ENCODE measurements around the gene ZDHHC19. TPM values are rescaled to one million over a fixed set of nuclear protein-coding genes. Genes with fewer than 3 reads are reported as not detected.
A peak's percentile ranks its signal among the peaks of the same experiment; 100 is the strongest.

Gene ZDHHC19
- total RNA-seq, 6 donors from 2014 or later, result 1.4 to 3.1 TPM; not detected in 4

DNA sequence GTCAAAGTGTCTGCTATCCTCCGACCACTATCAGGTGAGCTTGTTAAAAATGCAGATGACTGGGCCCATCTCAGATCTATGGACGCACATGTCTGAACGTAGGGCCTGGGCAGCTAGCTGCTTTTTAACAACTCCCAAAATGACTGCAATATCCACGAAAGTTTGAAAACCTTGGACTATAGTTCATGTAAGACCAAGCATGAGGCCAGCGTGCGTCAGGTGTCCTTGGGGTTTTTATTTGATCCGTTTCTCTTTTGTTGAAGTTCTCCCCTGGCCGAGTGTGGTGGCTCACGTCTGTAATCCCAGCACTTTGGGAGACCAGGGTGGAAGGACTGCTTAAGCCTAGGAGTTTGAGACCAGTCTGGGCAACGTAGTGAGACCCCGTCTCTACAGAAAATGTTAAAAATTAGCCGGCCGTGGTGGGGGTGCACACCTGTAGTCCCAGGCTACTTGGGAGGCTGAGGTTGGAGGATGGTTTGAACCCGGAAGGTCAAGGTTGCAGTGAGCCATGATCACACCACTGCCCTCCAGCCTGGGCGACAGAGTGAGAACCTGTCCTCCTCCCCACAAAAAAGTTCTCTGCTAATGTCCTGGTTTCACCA, 14.7 kb upstream of the ZDHHC19 start:
- TF ChIP-seq POLR2AphosphoS5 (IDR thresholded peaks at IDR 0.05), result no peak
- TF ChIP-seq POLR2A (IDR thresholded peaks at IDR 0.05), result no peak
- TF ChIP-seq, protein P1, sequence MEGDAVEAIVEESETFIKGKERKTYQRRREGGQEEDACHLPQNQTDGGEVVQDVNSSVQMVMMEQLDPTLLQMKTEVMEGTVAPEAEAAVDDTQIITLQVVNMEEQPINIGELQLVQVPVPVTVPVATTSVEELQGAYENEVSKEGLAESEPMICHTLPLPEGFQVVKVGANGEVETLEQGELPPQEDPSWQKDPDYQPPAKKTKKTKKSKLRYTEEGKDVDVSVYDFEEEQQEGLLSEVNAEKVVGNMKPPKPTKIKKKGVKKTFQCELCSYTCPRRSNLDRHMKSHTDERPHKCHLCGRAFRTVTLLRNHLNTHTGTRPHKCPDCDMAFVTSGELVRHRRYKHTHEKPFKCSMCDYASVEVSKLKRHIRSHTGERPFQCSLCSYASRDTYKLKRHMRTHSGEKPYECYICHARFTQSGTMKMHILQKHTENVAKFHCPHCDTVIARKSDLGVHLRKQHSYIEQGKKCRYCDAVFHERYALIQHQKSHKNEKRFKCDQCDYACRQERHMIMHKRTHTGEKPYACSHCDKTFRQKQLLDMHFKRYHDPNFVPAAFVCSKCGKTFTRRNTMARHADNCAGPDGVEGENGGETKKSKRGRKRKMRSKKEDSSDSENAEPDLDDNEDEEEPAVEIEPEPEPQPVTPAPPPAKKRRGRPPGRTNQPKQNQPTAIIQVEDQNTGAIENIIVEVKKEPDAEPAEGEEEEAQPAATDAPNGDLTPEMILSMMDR (IDR thresholded peaks at IDR 0.05), result no peak
- TF ChIP-seq EP300 (IDR thresholded peaks at IDR 0.05), result no peak
- DNase-seq (no peak), ATAC-seq (ENCODE audit: low FRiP score in 2 of 2) (no peak)
- Histone ChIP-seq H3K4me3 (no peak overlapping the region), H3K9me3 (no peaks in the 10 kb centered on the region), H3K36me3 (no peaks in the 10 kb centered on the region), H3K27me3 (no peaks in the 10 kb centered on the region), H3K4me1 (peaks cover 0 to 11% (median 1%) of the 10 kb centered on the region in 4 donors), H3K27ac (no peak overlapping the region)
- WGBS, 2 donors, result 85 to 87% methylated on average over 15 of the region's 15 CpGs

- no peaks in the 10 kb centered on the region for H3K9me3 ChIP-seq
- no peaks in the 10 kb centered on the region for H3K27me3 ChIP-seq
- H3K27ac ChIP-seq, result no peak overlapping the region
- no peaks in the 10 kb centered on the region for H3K36me3 ChIP-seq
- TF ChIP-seq POLR2AphosphoS5 (IDR thresholded peaks at IDR 0.05) (no peak), EP300 (IDR thresholded peaks at IDR 0.05) (no peak), POLR2A (IDR thresholded peaks at IDR 0.05) (no peak)
- TF ChIP-seq, protein P1 (IDR thresholded peaks at IDR 0.05), result no peak
- WGBS, 2 donors, result 95 to 98% methylated on average over 10 of the region's 10 CpGs
- no peak overlapping the region for H3K4me3 ChIP-seq
- peaks cover 0 to 11% (median 3%) of the 10 kb centered on the region in 4 donors for H3K4me1 ChIP-seq
- ATAC-seq (ENCODE audit: low FRiP score in 2 of 2), result no peak
- no peak for DNase-seq
Observed at GRCh38 chr3:196225086-196225485, 13.9 kb upstream of the ZDHHC19 start.

- no peak for TF ChIP-seq POLR2A (IDR thresholded peaks at IDR 0.05)
- no peak for TF ChIP-seq POLR2AphosphoS5 (IDR thresholded peaks at IDR 0.05)
- TF ChIP-seq, protein P1 (IDR thresholded peaks at IDR 0.05), result no peak
- no peak for TF ChIP-seq EP300 (IDR thresholded peaks at IDR 0.05)
- H3K27me3 ChIP-seq, result no peaks in the 10 kb centered on the region
- no peak overlapping the region for H3K27ac ChIP-seq
- no peak for DNase-seq
- H3K4me3 ChIP-seq, result no peak overlapping the region
- WGBS, 2 donors, result 60 to 65% methylated on average over 19 of the region's 19 CpGs
- peaks cover 12 to 19% (median 13%) of the 10 kb centered on the region in 4 donors for H3K4me1 ChIP-seq
- H3K36me3 ChIP-seq, result no peaks in the 10 kb centered on the region
- no peaks in the 10 kb centered on the region for H3K9me3 ChIP-seq
- ATAC-seq (ENCODE audit: low FRiP score in 2 of 2), result no peak
Observed at GRCh38 chr3:196222876-196223595, 11.8 kb upstream of the ZDHHC19 start.

DNA sequence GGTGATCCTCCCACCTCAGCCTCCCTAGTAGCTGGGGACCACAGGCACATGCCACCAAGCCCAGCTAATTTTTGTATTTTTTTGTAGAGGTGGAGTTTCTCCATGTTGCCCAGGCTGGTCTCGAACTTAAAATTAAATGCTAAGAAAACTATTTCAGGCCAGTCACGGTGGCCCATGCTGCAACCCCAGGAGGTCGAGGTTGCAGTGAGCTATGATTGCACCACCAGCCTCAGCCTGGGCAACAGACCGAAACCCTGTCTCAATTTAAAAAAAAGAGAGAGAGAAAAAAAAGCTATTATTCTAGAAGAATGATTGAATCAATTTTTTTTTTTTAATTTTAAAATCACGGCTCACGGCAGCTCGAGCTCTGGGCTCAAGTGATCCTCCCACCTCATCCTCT, 9.8 kb upstream of the ZDHHC19 start:
- Histone ChIP-seq H3K36me3 (no peaks in the 10 kb centered on the region), H3K9me3 (no peaks in the 10 kb centered on the region), H3K4me1 (peaks cover 12 to 20% (median 14%) of the 10 kb centered on the region in 4 donors), H3K27me3 (no peaks in the 10 kb centered on the region), H3K27ac (peak overlapping the region; percentile 66 to 76 (median 68)), H3K4me3 (no peak overlapping the region)
- 75 to 86% methylated on average over 7 of the region's 7 CpGs for WGBS, 2 donors
- no peak for TF ChIP-seq POLR2A (IDR thresholded peaks at IDR 0.05)
- TF ChIP-seq EP300 (IDR thresholded peaks at IDR 0.05), result no peak
- TF ChIP-seq, protein P1 (IDR thresholded peaks at IDR 0.05), result no peak
- no peak for TF ChIP-seq POLR2AphosphoS5 (IDR thresholded peaks at IDR 0.05)
- no peak for DNase-seq
- ATAC-seq (ENCODE audit: low FRiP score in 2 of 2), result no peak

All from upper lobe of left lung (tissue), 6 donors.